Cardiac muscle cell (in vitro differentiated cells and primary cell): ENCODE results near the gene KAZN. TPM values are rescaled to one million over a fixed set of nuclear protein-coding genes. Genes with fewer than 3 reads are reported as not detected.

Experiments used
- DNase-seq, 2 donors: peaks; one replicate each; pipeline versions ENCODE4 v3.0.0 to v3.0.0-alpha.2; 2010 to 2017; ENCODE audit warnings: low read depth in 1 of 2, low spot score in 1 of 2
- H3K27ac ChIP-seq: fragments of 200-600 bp; sonication (generic); 2 replicates; pipeline ENCODE4 v1.5.1; 2016
- H3K27me3 ChIP-seq: fragments of 200-600 bp; sonication (generic); 2 replicates; pipeline ENCODE4 v1.6.0; 2016; ENCODE audit warnings: control low read depth
- H3K36me3 ChIP-seq: fragments of 200-600 bp; sonication (generic); 2 replicates; pipeline ENCODE4 v1.5.1; 2016; ENCODE audit warnings: control low read depth
- H3K4me1 ChIP-seq: fragments of 200-600 bp; sonication (generic); 2 replicates; pipeline ENCODE4 v1.8.1; 2017; ENCODE audit warnings: low read depth, mild to moderate bottlenecking, mixed run types
- H3K4me3 ChIP-seq: fragments of 200-600 bp; sonication (generic); 2 replicates; pipeline ENCODE4 v1.5.1; 2016; ENCODE audit warnings: mild to moderate bottlenecking
- H3K9me3 ChIP-seq: fragments of 200-600 bp; sonication (generic); 2 replicates; pipeline ENCODE4 v1.5.1; 2017; ENCODE audit warnings: low read depth, mild to moderate bottlenecking, control low read depth
- polyA plus RNA-seq: library from polyadenylated mRNA; unstranded; fragments of >200 nt; fragmentation: Nextera tagmentation; extraction: Ambion mirVana; gene quantifications from 2 replicates; pipeline ENCODE4 v1.2.1, GENCODE V29; 2016
- total RNA-seq: library from RNA; depleted of rRNA; stranded (reverse); fragments of >200 nt; gene quantifications from 2 replicates; pipeline ENCODE4 v1.2.3, GENCODE V29; 2016
- TF ChIP-seq, protein P1 (sequence below): IDR thresholded peaks from 2 replicates; pipeline ENCODE4 v1.5.1; 2012; ENCODE audit warnings: low read depth, mild to moderate bottlenecking, low read length

Gene KAZN
- total and polyA plus RNA-seq, 2 experiments from 2014 or later = 17.5 to 26.9 TPM

DNA sequence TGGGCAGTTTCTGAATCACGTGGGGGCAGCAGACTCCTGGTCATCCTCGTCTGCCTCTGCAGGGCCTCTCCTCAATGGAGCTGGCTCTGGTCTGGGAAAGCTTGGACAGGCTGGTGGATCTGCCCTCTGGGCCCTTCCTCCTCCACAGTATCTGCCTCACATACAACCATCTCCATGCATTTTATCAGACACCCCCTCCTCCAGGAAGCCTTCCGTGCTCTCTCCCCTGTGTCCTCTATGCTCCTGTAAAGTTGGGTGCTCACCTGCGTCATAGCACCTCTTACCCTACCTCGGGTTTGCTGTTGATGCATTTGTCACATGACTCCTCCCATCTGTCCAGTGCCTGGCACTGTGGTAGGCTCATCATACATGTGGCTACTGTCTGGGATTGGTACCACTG is 459.3 kb downstream of the KAZN start:
- no peaks in the 10 kb centered on the region for H3K9me3 ChIP-seq
- H3K36me3 ChIP-seq = no peaks in the 10 kb centered on the region
- H3K4me3 ChIP-seq = no peak overlapping the region
- TF ChIP-seq, protein P1, sequence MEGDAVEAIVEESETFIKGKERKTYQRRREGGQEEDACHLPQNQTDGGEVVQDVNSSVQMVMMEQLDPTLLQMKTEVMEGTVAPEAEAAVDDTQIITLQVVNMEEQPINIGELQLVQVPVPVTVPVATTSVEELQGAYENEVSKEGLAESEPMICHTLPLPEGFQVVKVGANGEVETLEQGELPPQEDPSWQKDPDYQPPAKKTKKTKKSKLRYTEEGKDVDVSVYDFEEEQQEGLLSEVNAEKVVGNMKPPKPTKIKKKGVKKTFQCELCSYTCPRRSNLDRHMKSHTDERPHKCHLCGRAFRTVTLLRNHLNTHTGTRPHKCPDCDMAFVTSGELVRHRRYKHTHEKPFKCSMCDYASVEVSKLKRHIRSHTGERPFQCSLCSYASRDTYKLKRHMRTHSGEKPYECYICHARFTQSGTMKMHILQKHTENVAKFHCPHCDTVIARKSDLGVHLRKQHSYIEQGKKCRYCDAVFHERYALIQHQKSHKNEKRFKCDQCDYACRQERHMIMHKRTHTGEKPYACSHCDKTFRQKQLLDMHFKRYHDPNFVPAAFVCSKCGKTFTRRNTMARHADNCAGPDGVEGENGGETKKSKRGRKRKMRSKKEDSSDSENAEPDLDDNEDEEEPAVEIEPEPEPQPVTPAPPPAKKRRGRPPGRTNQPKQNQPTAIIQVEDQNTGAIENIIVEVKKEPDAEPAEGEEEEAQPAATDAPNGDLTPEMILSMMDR = no peak
- no peaks in the 10 kb centered on the region for H3K27me3 ChIP-seq
- H3K27ac ChIP-seq = no peak overlapping the region
- no peaks in the 10 kb centered on the region for H3K4me1 ChIP-seq
- no peak for DNase-seq

DNA sequence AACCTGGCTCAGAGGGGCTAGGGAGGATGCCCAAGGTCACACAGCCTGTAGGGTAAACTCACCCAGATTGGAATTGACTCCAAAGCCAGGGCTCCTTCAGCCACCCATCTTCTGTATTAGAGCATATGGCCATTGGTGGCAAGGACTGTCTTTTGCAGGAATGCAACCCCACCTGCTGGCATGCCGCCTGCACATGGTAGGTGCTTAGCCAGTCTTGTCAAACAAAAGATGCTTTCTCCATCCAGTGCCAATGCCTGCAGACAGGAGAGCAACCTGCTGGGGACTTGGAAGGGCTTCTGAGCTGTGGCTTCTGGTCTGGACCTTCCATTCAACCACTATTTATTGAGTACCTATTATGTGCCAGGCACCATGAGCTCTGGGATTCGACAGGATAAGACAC is 459.8 kb downstream of the KAZN start:
- TF ChIP-seq, protein P1 = no peak
- Histone ChIP-seq H3K36me3 (no peaks in the 10 kb centered on the region), H3K27ac (no peak overlapping the region), H3K4me3 (no peak overlapping the region), H3K4me1 (no peaks in the 10 kb centered on the region), H3K27me3 (no peaks in the 10 kb centered on the region), H3K9me3 (no peaks in the 10 kb centered on the region)
- DNase-seq = no peak

DNA sequence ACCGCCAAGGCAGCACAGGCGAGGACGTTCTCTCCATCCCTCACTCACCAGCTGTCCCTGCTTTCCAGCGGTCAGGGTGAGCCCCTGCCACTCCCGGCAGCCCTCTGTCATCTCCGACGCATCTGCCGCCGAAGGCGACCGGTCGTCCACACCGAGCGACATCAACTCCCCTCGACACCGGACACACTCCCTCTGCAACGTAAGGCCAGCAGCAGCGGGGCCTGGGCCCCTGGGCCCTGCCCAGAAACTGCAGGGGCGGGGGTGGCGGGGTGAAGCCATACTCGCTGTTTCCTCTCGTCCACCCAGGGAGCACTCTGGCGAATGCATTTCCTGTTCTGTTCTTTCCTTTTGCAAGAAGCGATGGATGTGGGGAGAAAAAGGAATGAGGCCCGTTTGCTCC is 461.6 kb downstream of the KAZN start:
- H3K4me3 ChIP-seq = no peak overlapping the region
- no peak for DNase-seq
- TF ChIP-seq, protein P1 = no peak
- H3K4me1 ChIP-seq = no peaks in the 10 kb centered on the region
- H3K27ac ChIP-seq = no peak overlapping the region
- H3K27me3 ChIP-seq = no peaks in the 10 kb centered on the region
- no peaks in the 10 kb centered on the region for H3K36me3 ChIP-seq
- H3K9me3 ChIP-seq = no peaks in the 10 kb centered on the region

DNA sequence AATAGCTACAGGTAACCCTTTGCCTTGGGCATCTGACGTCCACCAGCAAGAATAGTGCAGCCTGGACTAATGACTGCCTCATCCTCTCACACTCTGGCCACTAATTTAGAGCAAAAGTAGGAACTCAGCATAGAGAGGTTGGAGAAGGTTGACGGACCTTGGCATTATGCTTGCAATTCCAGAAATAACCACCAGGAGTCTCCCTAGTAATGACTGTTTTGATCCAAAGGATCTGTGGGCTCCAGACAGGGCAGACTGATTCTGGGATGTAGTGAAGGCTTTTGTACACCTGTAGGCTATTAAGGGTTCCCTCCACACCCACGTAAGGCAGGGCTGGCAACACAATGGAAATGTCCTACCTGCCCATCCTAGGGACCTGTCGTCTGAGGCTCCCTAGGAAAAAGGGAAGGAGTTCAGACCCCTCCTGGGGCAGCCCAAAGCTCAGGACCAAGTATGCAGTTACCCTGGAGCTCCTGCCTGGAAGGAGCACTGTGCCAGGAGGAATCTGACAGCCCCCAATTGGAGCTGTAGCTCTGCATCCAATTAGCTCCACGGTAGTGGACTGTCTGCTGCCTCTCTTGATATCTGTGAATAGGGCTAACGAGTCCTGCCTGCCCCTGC is 464.1 kb downstream of the KAZN start:
- H3K27me3 ChIP-seq = no peaks in the 10 kb centered on the region
- H3K9me3 ChIP-seq = no peaks in the 10 kb centered on the region
- H3K27ac ChIP-seq = no peak overlapping the region
- no peaks in the 10 kb centered on the region for H3K4me1 ChIP-seq
- DNase-seq = no peak
- peaks cover 3% of the 10 kb centered on the region for H3K36me3 ChIP-seq
- TF ChIP-seq, protein P1 = peak; percentile 44
- no peak overlapping the region for H3K4me3 ChIP-seq

DNA sequence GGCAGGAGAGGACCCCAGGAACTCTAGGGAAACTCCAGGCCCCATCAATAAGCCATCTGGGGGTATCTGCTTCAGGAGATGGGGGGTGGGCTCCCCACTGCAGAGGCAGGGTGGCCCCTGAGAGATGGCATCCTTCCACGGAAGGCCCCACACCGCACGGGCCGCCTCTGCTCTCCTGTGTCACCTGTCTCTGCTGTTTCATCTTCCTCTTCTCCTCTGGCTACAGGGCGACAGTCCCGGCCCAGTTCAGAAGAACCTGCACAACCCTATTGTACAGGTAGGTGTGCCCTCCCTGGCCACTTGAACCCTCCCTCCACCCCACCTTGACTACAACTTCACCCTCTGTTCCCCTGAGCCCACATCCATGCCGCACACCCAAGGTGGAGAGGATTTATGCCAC is 464.9 kb downstream of the KAZN start:
- Histone ChIP-seq H3K36me3 (peaks cover 3% of the 10 kb centered on the region), H3K4me1 (no peaks in the 10 kb centered on the region), H3K27me3 (no peaks in the 10 kb centered on the region), H3K27ac (no peak overlapping the region), H3K4me3 (no peak overlapping the region), H3K9me3 (no peaks in the 10 kb centered on the region)
- no peak for DNase-seq
- TF ChIP-seq, protein P1 = no peak
